GM13977 (cell line): Measurements from ENCODE around the gene RNF144A.

ENCODE experiments used
- DNase-seq: peaks from one replicate; pipeline ENCODE4 v3.0.0; 2012; ENCODE audit warnings: low spot score
- in situ Hi-C: fragments of 300-500 bp; cut with MboI; formaldehyde crosslinking; loops from one replicate; pipeline ENCODE4 v1.12.0; 2022; ENCODE audit warnings: low sequenced_read_pairs, low pct_unique_long_range_greater_than_20kb, mixed read lengths, inconsistent platforms; ENCODE audit not compliant: unreplicated experiment
- TF ChIP-seq, protein P1 (sequence below): IDR thresholded peaks from 2 replicates; pipeline ENCODE4 v1.5.1; 2012; ENCODE audit warnings: mild to moderate bottlenecking, control low read depth; ENCODE audit not compliant: insufficient read depth; ENCODE audit errors: extremely low read depth, missing control alignments

RNF144A gene

DNA sequence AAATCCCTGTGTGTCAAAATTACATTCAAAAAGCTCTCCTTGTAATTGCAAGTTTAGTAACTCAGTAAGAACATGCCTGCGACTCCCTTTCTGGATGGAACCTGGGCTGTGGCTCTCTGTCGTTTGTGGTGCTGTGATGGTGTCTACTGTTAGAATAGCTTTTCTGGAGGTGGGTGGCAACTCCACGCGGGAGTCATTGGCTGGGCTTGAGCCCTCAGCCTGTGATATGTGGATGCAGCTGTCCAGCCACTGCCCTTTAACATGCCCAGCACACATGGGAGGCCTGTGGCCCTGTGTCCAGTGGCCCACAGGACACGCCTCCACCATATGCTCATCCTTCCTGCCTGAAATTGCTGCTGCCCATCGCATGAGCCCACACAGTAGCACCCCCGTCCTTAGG lies 124.2 kb downstream of the RNF144A start:
- in situ Hi-C loops = no loop called here
- DNase-seq = no peak
- TF ChIP-seq, protein P1, sequence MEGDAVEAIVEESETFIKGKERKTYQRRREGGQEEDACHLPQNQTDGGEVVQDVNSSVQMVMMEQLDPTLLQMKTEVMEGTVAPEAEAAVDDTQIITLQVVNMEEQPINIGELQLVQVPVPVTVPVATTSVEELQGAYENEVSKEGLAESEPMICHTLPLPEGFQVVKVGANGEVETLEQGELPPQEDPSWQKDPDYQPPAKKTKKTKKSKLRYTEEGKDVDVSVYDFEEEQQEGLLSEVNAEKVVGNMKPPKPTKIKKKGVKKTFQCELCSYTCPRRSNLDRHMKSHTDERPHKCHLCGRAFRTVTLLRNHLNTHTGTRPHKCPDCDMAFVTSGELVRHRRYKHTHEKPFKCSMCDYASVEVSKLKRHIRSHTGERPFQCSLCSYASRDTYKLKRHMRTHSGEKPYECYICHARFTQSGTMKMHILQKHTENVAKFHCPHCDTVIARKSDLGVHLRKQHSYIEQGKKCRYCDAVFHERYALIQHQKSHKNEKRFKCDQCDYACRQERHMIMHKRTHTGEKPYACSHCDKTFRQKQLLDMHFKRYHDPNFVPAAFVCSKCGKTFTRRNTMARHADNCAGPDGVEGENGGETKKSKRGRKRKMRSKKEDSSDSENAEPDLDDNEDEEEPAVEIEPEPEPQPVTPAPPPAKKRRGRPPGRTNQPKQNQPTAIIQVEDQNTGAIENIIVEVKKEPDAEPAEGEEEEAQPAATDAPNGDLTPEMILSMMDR = no peak

DNA sequence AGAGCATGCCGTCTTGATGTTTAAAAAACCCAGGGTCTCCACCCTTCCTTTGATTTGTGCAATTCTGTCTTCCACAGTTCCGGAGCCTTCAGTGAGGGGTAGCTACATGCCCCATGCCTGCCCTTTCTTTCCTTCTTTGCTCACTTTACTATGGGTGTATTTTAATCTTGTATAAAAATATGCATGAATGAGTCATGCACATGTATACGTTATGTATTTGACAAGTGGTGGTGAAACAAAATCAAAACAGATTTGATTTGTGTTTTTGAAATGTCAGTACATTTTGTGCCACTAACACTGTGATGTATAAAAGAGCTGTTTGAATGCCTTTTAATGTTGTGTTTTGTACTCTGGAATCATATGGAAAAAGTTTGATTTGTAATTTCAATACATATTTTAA lies 126.5 kb downstream of the RNF144A start:
- no peak for DNase-seq
- TF ChIP-seq, protein P1 = no peak
- in situ Hi-C loops = no loop called here

DNA sequence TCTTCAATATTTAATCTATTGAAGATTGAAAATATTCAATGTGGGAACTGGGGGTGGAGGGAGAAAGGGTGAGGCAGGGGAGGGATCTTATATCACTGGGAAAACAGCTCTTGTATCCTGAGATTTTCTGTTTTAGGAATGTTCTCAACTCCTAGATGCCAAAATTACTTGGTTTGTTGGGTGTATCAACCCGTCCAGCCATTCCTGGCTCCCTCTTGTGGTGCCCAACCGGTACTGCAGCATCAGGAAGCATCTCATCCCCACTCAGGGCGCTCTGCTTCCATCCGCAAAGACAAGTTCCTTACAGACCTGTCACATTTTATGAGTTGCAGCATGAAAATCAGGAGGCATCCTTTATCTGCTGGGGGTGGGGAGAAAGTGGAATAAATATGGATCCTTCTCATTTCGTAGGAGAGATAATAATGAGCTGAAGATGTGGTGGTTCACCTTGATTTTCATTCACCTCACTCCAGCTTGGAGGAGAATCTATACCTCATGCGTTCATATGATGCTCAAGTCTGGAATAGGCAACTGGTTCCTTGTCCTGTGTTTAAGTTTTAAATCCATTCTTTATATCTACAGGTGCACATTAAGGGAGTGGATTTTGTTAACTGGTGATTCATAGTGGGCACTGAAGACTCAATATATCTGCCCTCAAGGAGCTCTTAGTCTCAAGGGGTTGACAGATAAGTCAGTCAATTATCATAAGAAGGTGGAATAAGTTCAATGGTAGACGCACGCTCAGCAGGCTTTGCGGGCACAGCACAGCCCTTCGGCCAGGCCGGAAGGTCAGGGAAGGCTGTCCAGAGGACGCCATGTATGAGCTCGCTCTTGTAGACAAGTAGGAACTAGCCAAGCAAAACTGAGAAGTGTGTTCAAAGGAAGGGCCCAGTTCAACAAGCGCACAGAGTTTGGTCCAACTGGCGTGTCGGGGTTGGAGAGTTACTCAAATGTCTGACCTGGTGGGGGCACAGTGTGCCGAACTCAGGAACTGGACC lies 127.3 kb downstream of the RNF144A start:
- DNase-seq = peak; percentile 75
- in situ Hi-C loops = no loop called here
- TF ChIP-seq, protein P1 = peak; percentile 94

DNA sequence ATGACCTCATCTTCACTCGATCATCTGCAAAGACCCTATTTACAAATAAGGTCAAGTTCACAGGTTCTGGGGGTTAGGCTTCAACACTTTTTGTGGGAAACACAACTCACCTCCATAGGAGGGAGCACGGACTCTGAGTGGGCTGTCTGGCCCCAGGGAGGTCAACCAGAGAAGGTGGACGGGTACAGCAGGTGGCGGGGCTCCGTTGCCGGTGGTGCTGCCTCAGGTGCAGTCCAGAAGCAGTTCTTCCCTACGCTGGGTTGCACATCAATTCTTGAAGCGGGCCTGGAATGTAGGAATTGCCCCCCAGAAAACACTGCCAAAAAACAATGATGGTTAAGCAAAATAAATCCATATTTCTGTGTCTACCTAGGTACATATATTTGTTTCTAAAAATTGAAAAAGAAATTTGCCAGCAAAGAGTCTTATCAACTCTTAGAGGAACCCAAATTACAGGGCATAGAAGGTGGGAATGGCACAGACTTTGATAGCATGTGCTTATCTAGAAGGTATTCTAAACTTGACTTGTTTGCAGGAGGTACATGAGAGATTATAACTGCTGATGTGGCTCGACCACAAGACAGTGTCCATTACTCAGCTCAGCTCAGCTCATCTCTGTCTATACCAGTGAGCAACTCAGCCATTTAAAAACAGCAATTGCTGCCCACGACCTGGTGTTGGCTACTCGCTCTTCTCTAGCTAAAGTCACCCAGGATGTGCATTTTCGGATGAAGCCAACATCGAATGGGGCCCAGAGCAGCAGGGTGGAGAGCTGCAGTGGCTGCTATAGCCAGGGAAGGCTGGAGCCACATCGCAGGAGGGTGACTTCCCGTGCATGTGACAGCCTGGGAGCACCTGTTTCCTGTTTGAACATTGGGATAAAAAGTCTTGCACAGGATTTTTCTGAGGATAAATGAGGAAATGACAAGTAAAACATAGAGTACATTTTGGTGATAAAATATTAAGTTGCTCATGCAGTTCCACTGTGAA lies 128.7 kb downstream of the RNF144A start:
- in situ Hi-C loops = no loop called here

DNA sequence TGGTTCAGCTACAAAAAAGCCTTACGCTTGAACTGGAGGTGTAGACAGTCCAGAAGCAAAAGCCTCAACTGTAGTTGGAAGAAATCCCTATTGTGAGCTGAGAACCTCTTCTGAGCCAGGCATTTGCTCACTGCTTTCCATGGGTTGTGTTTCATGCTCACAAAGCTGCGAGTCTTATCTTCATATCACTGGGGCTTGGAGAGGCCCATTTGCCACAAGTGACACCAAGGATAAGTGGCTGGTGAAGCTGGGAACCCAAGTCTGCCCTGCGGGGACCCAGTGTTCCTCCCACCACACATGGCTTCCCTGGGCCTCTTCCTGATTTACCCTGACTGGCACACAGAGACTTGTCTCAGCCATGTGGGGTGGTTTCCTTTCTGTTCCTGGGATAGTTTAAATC lies 130.4 kb downstream of the RNF144A start:
- TF ChIP-seq, protein P1 = no peak
- no peak for DNase-seq
- in situ Hi-C loops = no loop called here

More for the DNA sequence above, 128.7 kb downstream of the RNF144A start:
- DNase-seq = no peak
- TF ChIP-seq, protein P1 = no peak

DNA sequence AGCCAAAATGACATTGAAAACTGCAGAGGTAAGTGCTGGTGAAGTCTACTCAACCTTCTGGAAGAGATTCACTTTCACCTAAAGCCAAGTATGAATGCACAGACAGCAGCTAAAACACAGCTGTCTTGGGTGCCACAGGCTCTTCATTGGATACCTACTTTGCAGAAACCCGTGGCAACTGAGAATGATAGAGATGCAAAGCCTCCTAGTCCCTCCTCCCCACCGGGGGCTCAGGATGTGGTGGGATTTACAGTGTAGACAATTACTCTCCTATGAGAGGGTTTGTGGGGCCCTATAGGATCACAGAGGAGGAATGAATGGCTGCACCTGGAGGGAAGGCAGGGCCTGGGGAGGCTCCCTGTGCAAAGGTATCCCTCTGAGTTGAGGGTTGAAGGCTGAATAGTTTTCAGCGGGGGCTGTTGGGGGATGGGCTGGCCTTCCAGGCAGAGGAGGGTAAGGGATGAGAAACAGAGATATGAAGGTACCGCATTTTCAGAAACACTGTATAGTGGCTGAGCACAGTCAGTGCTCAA lies 131.6 kb downstream of the RNF144A start:
- in situ Hi-C loops = no loop called here
- TF ChIP-seq, protein P1 = no peak
- no peak for DNase-seq
